Neuronal stem cell (in vitro differentiated cells): ENCODE results near the gene FXN.

Experiments used
- DNase-seq: peaks from one replicate; pipeline ENCODE4 v3.0.0-alpha.2; 2013; ENCODE audit warnings: low spot score
- H2AFZ ChIP-seq: one replicate; pipeline ENCODE4 v1.6.1; 2013; ENCODE audit warnings: mild to moderate bottlenecking, low read length, inconsistent platforms
- H2AK5ac ChIP-seq: 2 replicates; pipeline ENCODE4 v1.6.1; 2013; ENCODE audit warnings: low read depth, mild to moderate bottlenecking, inconsistent platforms, low read length, moderate library complexity, mixed read lengths
- H2BK120ac ChIP-seq: 2 replicates; pipeline ENCODE4 v1.6.1; 2013; ENCODE audit warnings: low read depth, mild to moderate bottlenecking, inconsistent platforms, low read length, moderate library complexity, mixed read lengths
- H2BK12ac ChIP-seq: one replicate; pipeline ENCODE4 v1.6.1; 2013; ENCODE audit warnings: low read length, inconsistent platforms
- H2BK15ac ChIP-seq: 2 replicates; pipeline ENCODE4 v1.6.1; 2013; ENCODE audit warnings: mild to moderate bottlenecking, low read length, inconsistent platforms, mixed read lengths
- H2BK5ac ChIP-seq: one replicate; pipeline ENCODE4 v1.6.1; 2013; ENCODE audit warnings: inconsistent platforms, mild to moderate bottlenecking, low read length, moderate library complexity
- H3K14ac ChIP-seq: one replicate; pipeline ENCODE4 v1.6.1; 2013; ENCODE audit warnings: low read length, inconsistent platforms
- H3K18ac ChIP-seq: 2 replicates; pipeline ENCODE4 v1.6.1; 2013; ENCODE audit warnings: low read length, inconsistent platforms
- H3K23ac ChIP-seq: 2 replicates; pipeline ENCODE4 v1.6.1; 2013; ENCODE audit warnings: low read depth, mild to moderate bottlenecking, mixed read lengths, low read length, inconsistent platforms; ENCODE audit not compliant: poor library complexity
- H3K27ac ChIP-seq: replicated peaks from 3 replicates; pipeline ENCODE4 v1.5.1; 2013; ENCODE audit warnings: low read length, inconsistent platforms
- H3K27me3 ChIP-seq, 3 experiments: 2 replicates each; pipeline ENCODE4 v1.6.1; 2013; ENCODE audit warnings: low read length in 3 of 3, mild to moderate bottlenecking in 2 of 3, inconsistent platforms in 1 of 3, low read depth in 1 of 3, mixed read lengths in 1 of 3, moderate library complexity in 1 of 3; ENCODE audit not compliant: control insufficient read depth in 3 of 3, insufficient read depth in 3 of 3
- H3K36me3 ChIP-seq, 2 donors: replicated peaks in 1 of 2; 2 replicates each; pipeline ENCODE4 v1.6.1; 2013; ENCODE audit warnings: low read length in 2 of 2; ENCODE audit not compliant: control insufficient read depth in 2 of 2, insufficient read depth in 2 of 2
- H3K4ac ChIP-seq: 2 replicates; pipeline ENCODE4 v1.6.1; 2013; ENCODE audit warnings: inconsistent platforms, mild to moderate bottlenecking, low read length, moderate library complexity
- H3K4me1 ChIP-seq, 2 donors: 1 replicate in 1 of 2; 2 replicates in 1 of 2; pipeline ENCODE4 v1.6.1; 2013; ENCODE audit warnings: low read length in 2 of 2, low read depth in 1 of 2; ENCODE audit not compliant: control insufficient read depth in 2 of 2, insufficient read depth in 1 of 2
- H3K4me2 ChIP-seq: one replicate; pipeline ENCODE4 v1.6.1; 2013; ENCODE audit warnings: mild to moderate bottlenecking, low read length, inconsistent platforms; ENCODE audit not compliant: insufficient read depth, poor library complexity, severe bottlenecking
- H3K4me3 ChIP-seq, 2 donors: 2 replicates each; pipeline ENCODE4 v1.5.1; 2013; ENCODE audit warnings: low read length in 2 of 2, mild to moderate bottlenecking in 2 of 2, inconsistent platforms in 1 of 2, moderate library complexity in 1 of 2
- H3K79me1 ChIP-seq: one replicate; pipeline ENCODE4 v1.6.1; 2013; ENCODE audit warnings: low read depth, mild to moderate bottlenecking, inconsistent platforms, low read length, moderate library complexity
- H3K9ac ChIP-seq: one replicate; pipeline ENCODE4 v1.6.1; 2013; ENCODE audit warnings: mild to moderate bottlenecking, low read depth, low read length, inconsistent platforms; ENCODE audit not compliant: poor library complexity
- H3K9me3 ChIP-seq, 2 donors: replicated peaks in 1 of 2; 2 replicates each; pipeline versions ENCODE3 to v1.6.1; 2013; ENCODE audit warnings: low read length in 2 of 2, mild to moderate bottlenecking in 2 of 2, inconsistent platforms in 1 of 2, low read depth in 1 of 2, mixed read lengths in 1 of 2, moderate library complexity in 1 of 2; ENCODE audit not compliant: control insufficient read depth in 2 of 2, insufficient read depth in 1 of 2
- H4K8ac ChIP-seq: one replicate; pipeline ENCODE4 v1.6.1; 2013; ENCODE audit warnings: low read depth, mild to moderate bottlenecking, inconsistent platforms, low read length, moderate library complexity
- H4K91ac ChIP-seq: one replicate; pipeline ENCODE4 v1.6.1; 2013; ENCODE audit warnings: low read length, low read depth, mild to moderate bottlenecking, inconsistent platforms; ENCODE audit not compliant: poor library complexity
- WGBS, 2 donors: extraction: QIAGEN DNeasy Blood & Tissue Kit; methylation state at CpG; one replicate each; pipeline ENCODE4 v1.1.7; 2013; ENCODE audit warnings: missing lambda C conversion rate in 2 of 2, mixed read lengths in 1 of 2; ENCODE audit not compliant: insufficient read length in 2 of 2, insufficient replicate concordance in 1 of 2; ENCODE audit errors: extremely low coverage in 2 of 2; 5-methylcytosine and 5-hydroxymethylcytosine counted together

Gene FXN

DNA sequence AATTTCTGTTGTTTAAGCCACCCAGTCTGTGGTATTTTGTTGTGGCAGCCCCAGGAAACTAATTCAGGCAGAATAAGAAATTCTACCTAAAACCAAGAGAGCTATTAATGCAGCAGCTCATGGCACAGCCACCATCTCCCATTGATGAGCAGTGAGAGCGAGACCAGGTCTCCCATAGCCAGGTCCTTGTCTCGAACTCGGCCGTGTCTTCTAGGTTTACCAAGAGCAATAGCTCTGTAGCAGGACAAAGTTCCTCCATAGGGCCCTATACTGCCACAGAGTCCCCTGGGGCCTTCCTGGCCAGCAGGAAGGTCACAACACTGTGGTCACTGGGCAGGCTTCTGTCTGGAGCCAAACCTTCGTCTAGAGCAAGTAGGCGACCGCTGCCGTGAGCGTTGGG, 104.0 kb downstream of the FXN start:
- no peak for DNase-seq
- Histone ChIP-seq H2AK5ac (no peak overlapping the region), H3K27ac (no peak overlapping the region), H3K4me3 (no peak overlapping the region), H2BK120ac (no peak overlapping the region), H3K18ac (no peak overlapping the region), H3K4ac (no peak overlapping the region), H3K27me3 (no peaks in the 10 kb centered on the region), H3K14ac (no peak overlapping the region), H3K9me3 (no peaks in the 10 kb centered on the region), H3K4me1 (peaks cover 0 to 5% of the 10 kb centered on the region in 2 donors), H2BK12ac (no peak overlapping the region), H3K23ac (no peak overlapping the region), H2AFZ (no peak overlapping the region), H4K91ac (no peak overlapping the region), H2BK15ac (no peak overlapping the region), H2BK5ac (no peak overlapping the region), H4K8ac (no peak overlapping the region), H3K79me1 (peaks cover 1% of the 10 kb centered on the region), H3K9ac (no peak overlapping the region), H3K36me3 (peaks cover 3 to 17% of the 10 kb centered on the region in 2 donors), H3K4me2 (no peak overlapping the region)
- WGBS, 2 donors = no CpG with 5 or more reads among the region's 9 CpGs

DNA sequence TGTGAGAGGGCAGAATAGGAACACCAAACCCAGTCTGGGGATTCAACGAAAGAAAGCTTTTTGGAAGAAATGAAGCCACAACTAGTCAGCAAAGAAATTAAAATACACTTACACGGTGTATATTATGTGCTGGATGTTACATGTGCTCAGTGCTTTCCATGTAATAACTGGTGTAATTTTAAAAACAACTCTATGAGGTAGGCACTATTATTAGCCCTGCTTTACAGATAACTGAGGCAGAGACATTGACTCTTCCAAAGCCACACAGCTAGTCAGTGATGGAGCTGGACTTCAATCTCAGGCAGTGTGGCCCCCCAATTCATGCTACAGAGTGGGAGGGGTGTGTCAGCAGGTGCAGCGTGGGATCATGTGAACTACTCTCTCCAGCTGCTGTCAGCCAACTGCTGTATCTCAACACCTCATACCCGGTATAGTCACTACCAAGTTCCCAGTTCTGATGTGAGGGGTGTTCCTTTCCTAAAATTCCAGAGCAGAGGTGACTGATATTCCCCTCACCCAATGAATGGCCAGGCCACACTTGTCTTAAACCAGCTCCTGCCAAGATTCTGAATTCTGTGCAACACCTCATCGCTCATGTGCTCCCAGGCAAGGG, 104.7 kb downstream of the FXN start:
- Histone ChIP-seq H3K9me3 (no peaks in the 10 kb centered on the region), H4K91ac (no peak overlapping the region), H3K14ac (no peak overlapping the region), H4K8ac (no peak overlapping the region), H3K4me3 (no peak overlapping the region), H3K23ac (no peak overlapping the region), H3K4me2 (no peak overlapping the region), H2BK5ac (no peak overlapping the region), H3K4me1 (peaks cover 0 to 5% of the 10 kb centered on the region in 2 donors), H2BK12ac (no peak overlapping the region), H3K79me1 (peaks cover 1% of the 10 kb centered on the region), H3K36me3 (peaks cover 3 to 19% of the 10 kb centered on the region in 2 donors), H2AFZ (no peak overlapping the region), H3K18ac (no peak overlapping the region), H3K27ac (no peak overlapping the region), H2BK15ac (no peak overlapping the region), H2BK120ac (no peak overlapping the region), H3K9ac (no peak overlapping the region), H2AK5ac (no peak overlapping the region), H3K4ac (no peak overlapping the region), H3K27me3 (no peaks in the 10 kb centered on the region)
- DNase-seq = no peak
- WGBS, 2 donors = no CpG with 5 or more reads among the region's 5 CpGs

- no CpG with 5 or more reads among the region's 5 CpGs for WGBS, 2 donors
- Histone ChIP-seq H4K91ac (no peak overlapping the region), H4K8ac (no peak overlapping the region), H3K9me3 (no peaks in the 10 kb centered on the region), H2BK15ac (no peak overlapping the region), H3K36me3 (peaks cover 3 to 19% of the 10 kb centered on the region in 2 donors), H2BK12ac (no peak overlapping the region), H3K4me3 (no peak overlapping the region), H3K27ac (no peak overlapping the region), H2BK120ac (no peak overlapping the region), H3K9ac (no peak overlapping the region), H2AFZ (no peak overlapping the region), H3K4ac (no peak overlapping the region), H3K4me1 (peaks cover 0 to 1% of the 10 kb centered on the region in 2 donors), H3K79me1 (peaks cover 1% of the 10 kb centered on the region), H3K27me3 (no peaks in the 10 kb centered on the region), H3K18ac (no peak overlapping the region), H2AK5ac (no peak overlapping the region), H3K23ac (no peak overlapping the region), H3K4me2 (no peak overlapping the region), H3K14ac (no peak overlapping the region), H2BK5ac (no peak overlapping the region)
- DNase-seq = no peak
Observed at GRCh38 chr9:69141851-69142250, 106.3 kb downstream of the FXN start.

DNA sequence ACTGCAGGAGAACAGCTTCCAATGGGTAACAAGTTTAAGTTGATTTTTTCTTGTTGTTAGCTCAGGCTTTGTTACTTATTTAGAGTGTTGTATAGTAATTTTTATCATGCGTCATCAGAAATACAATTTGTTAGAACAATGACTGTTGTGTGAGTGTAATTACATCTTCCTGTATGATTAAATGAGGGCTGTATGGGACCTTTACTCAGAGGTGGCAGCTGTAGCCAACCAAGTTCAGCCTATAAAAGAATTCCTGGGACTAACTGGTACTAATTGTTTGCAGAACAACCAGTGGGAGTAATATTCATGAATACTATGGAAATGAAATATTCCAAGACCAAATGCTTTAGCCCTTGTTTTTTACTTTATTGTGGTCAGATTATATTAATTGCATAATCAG, 107.7 kb downstream of the FXN start:
- no CpG with 5 or more reads among the region's 1 CpG for WGBS, 2 donors
- no peak overlapping the region for H3K23ac ChIP-seq
- no peak for DNase-seq
- H4K91ac ChIP-seq = no peak overlapping the region
- H2AFZ ChIP-seq = no peak overlapping the region
- peaks cover 0 to 10% of the 10 kb centered on the region in 2 donors for H3K36me3 ChIP-seq
- no peak overlapping the region for H2BK15ac ChIP-seq
- H3K4me1 ChIP-seq = no peaks in the 10 kb centered on the region
- no peak overlapping the region for H3K27ac ChIP-seq
- H3K4ac ChIP-seq = no peak overlapping the region
- no peak overlapping the region for H3K4me2 ChIP-seq
- H3K4me3 ChIP-seq = no peak overlapping the region
- no peak overlapping the region for H3K18ac ChIP-seq
- H3K9me3 ChIP-seq = no peaks in the 10 kb centered on the region
- H3K27me3 ChIP-seq = no peaks in the 10 kb centered on the region
- H2BK5ac ChIP-seq = no peak overlapping the region
- H3K9ac ChIP-seq = no peak overlapping the region
- H2BK120ac ChIP-seq = no peak overlapping the region
- no peak overlapping the region for H3K14ac ChIP-seq
- H2BK12ac ChIP-seq = no peak overlapping the region
- no peak overlapping the region for H2AK5ac ChIP-seq
- no peak overlapping the region for H4K8ac ChIP-seq
- peaks cover 1% of the 10 kb centered on the region for H3K79me1 ChIP-seq
